ENCODE measurements around the gene CD68. TPM values are rescaled to one million over a fixed set of nuclear protein-coding genes. Genes with fewer than 3 reads are reported as not detected.
A peak's percentile ranks its signal among the peaks of the same experiment; 100 is the strongest.

CD68 gene
- total RNA-seq, 1 experiment from 2014 or later: 51.6 TPM

DNA sequence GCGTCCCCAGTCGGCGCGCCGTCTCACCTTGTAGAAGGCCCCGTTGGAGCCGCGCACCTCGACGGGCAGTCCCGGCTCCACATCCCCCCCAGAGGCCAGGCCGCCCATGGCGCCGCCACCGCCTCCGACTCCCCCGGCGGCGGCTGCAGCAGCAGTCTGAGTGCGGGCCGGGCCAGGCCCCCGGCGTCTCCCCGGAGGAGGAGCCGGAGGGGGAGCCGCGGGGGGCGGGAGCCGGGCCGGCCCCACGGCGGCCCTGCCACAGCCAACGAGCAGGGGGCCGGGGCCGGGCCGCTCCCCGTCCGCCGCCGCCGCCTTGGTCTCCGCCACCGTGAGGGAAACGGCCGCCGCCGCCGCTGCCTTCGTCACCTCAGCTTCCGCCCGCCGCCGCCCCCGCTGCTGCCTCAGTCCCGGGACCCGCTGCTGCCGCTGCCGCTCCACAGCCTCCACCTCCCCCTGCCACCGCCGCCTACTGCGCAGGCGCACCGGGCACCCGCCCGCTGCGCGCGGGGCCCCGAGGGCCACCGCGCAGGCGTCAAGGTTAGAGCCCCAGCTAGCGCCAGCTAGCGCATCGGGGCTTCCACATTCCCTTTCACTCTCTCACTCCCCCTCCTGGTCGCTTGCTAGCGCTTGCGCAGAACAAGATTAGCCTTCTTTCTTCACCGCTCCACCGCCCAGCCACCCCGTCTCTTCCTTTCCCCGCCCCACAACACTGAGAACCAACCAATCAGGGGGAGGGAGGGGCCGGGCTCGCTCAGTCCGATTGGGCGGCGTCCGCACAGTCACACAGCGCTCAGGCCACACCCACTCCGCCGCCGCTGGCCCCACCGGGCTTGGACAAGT is 35.2 kb downstream of the CD68 start, which contains the start of gene FXR2:
FXR2 (minus strand) TSS at position 473 of the 840 bp plus-strand sequence; CDS start at position 108, 365 bp downstream.
- peak within 1 kb of the TSS; percentile 88 for H3K27ac ChIP-seq (ENCODE audit: low read length)
- peak; percentile 99 for DNase-seq (ENCODE audit: low read depth, low spot score)
- peaks cover 3% of the 10 kb centered on the region; the same call in 1 of the 2 replicates for H3K36me3 ChIP-seq (ENCODE audit: control insufficient read depth, insufficient read depth, low read length)
- no peaks in the 10 kb centered on the region for H3K9me3 ChIP-seq (ENCODE audit: control insufficient read depth, insufficient read depth, low read depth, low read length)
- TF ChIP-seq SIN3A (IDR thresholded peaks at IDR 0.05; ENCODE audit: borderline replicate concordance, insufficient read depth, low read depth, low read length): peak; percentile 23; the same call in 1 of the 2 replicates
- TF ChIP-seq, protein P1, sequence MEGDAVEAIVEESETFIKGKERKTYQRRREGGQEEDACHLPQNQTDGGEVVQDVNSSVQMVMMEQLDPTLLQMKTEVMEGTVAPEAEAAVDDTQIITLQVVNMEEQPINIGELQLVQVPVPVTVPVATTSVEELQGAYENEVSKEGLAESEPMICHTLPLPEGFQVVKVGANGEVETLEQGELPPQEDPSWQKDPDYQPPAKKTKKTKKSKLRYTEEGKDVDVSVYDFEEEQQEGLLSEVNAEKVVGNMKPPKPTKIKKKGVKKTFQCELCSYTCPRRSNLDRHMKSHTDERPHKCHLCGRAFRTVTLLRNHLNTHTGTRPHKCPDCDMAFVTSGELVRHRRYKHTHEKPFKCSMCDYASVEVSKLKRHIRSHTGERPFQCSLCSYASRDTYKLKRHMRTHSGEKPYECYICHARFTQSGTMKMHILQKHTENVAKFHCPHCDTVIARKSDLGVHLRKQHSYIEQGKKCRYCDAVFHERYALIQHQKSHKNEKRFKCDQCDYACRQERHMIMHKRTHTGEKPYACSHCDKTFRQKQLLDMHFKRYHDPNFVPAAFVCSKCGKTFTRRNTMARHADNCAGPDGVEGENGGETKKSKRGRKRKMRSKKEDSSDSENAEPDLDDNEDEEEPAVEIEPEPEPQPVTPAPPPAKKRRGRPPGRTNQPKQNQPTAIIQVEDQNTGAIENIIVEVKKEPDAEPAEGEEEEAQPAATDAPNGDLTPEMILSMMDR (IDR thresholded peaks at IDR 0.05): peak; percentile 84
- TF ChIP-seq, protein P2, sequence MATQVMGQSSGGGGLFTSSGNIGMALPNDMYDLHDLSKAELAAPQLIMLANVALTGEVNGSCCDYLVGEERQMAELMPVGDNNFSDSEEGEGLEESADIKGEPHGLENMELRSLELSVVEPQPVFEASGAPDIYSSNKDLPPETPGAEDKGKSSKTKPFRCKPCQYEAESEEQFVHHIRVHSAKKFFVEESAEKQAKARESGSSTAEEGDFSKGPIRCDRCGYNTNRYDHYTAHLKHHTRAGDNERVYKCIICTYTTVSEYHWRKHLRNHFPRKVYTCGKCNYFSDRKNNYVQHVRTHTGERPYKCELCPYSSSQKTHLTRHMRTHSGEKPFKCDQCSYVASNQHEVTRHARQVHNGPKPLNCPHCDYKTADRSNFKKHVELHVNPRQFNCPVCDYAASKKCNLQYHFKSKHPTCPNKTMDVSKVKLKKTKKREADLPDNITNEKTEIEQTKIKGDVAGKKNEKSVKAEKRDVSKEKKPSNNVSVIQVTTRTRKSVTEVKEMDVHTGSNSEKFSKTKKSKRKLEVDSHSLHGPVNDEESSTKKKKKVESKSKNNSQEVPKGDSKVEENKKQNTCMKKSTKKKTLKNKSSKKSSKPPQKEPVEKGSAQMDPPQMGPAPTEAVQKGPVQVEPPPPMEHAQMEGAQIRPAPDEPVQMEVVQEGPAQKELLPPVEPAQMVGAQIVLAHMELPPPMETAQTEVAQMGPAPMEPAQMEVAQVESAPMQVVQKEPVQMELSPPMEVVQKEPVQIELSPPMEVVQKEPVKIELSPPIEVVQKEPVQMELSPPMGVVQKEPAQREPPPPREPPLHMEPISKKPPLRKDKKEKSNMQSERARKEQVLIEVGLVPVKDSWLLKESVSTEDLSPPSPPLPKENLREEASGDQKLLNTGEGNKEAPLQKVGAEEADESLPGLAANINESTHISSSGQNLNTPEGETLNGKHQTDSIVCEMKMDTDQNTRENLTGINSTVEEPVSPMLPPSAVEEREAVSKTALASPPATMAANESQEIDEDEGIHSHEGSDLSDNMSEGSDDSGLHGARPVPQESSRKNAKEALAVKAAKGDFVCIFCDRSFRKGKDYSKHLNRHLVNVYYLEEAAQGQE (IDR thresholded peaks at IDR 0.05; ENCODE audit: insufficient read depth in 1 of 2, low read depth in 2 of 2, low read length in 1 of 2): 0 out of 4 replicates have a peak, but pooled peaks of 1 of the 2 experiments have one; percentile 21
- TF ChIP-seq TCF7L2 (IDR thresholded peaks at IDR 0.05; ENCODE audit: low read depth, low read length): no peak
- TF ChIP-seq POLR2AphosphoS5 (IDR thresholded peaks at IDR 0.05; ENCODE audit: low read depth, low read length): no peak
- ChIA-PET CTCF (interaction anchor here (0.5 kb wide), 1 partner anchor 73 kb away, joined by 4 read pairs; the partner anchor contains the start of gene TP53), POLR2A (interaction anchor here (0.6 kb wide), 2 partner anchors 269 to 527 kb away, joined by 3 read pairs; no protein-coding TSS in a partner anchor)
- in situ Hi-C loops (cut with HindIII; ENCODE audit: low pct_unique_long_range_greater_than_20kb, low sequenced_read_pairs) (no loop called here), intact Hi-C loops (cut with micrococcal nuclease; ENCODE audit: unreplicated experiment) (no loop called here)
- H3K4me3 ChIP-seq (ENCODE audit: low read depth in 2 of 2, low read length in 2 of 2): peak within 1 kb of the TSS; percentile 83 to 91
- peak; percentile 98 for ATAC-seq
- H3K27me3 ChIP-seq (ENCODE audit: control insufficient read depth, insufficient read depth, low read length): no peaks in the 10 kb centered on the region
- H3K4me1 ChIP-seq (ENCODE audit: control insufficient read depth, insufficient read depth, low read length): peaks cover 14% of the 10 kb centered on the region
- no TSS peak for BruUV-seq (replicated peaks)

DNA sequence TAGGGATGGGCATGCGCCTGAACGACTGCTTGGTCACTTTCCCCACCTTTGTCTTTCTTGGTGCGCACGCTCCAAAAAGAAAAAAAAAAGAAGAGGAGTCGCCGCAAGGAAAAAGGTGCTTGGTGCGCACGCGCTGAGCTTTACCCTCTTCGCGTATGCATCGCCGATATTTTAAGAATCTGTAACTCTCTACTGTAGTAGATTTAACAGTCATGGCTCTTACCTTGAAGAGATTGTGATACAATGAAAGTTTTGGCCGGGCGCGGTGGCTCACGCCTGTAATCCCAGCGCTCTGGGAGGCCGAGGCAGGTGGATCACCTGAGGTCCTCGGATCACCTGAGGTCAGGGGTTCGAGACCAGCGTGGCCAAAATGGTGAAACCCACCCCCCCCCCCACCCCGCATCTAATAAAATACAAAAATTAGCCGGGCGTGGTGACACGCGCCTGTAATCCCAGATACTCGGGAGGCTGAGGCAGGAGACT is 35.9 kb downstream of the CD68 start:
- Histone ChIP-seq H3K4me1 (ENCODE audit: control insufficient read depth, insufficient read depth, low read length) (peaks cover 14% of the 10 kb centered on the region), H3K27me3 (ENCODE audit: control insufficient read depth, insufficient read depth, low read length) (no peaks in the 10 kb centered on the region), H3K9me3 (ENCODE audit: control insufficient read depth, insufficient read depth, low read depth, low read length) (no peaks in the 10 kb centered on the region), H3K27ac (ENCODE audit: low read length) (peak overlapping the region; percentile 81), H3K4me3 (ENCODE audit: low read depth in 2 of 2, low read length in 2 of 2) (peak overlapping the region; percentile 60 to 83), H3K36me3 (ENCODE audit: control insufficient read depth, insufficient read depth, low read length) (peaks cover 3% of the 10 kb centered on the region; the same call in 1 of the 2 replicates)
- ATAC-seq: no peak
- BruUV-seq (replicated peaks): no TSS peak
- ChIA-PET POLR2A (interaction anchor here (0.6 kb wide), 3 partner anchors 269 to 555 kb away, joined by 3 to 9 read pairs (median 3); no protein-coding TSS in a partner anchor), CTCF (interaction anchor here (0.6 kb wide), 1 partner anchor 20 kb away, joined by 3 read pairs; no protein-coding TSS in a partner anchor)
- intact Hi-C loops (cut with micrococcal nuclease; ENCODE audit: unreplicated experiment) (no loop called here), in situ Hi-C loops (cut with HindIII; ENCODE audit: low pct_unique_long_range_greater_than_20kb, low sequenced_read_pairs) (no loop called here)
- DNase-seq (ENCODE audit: low read depth, low spot score): no peak
- TF ChIP-seq, protein P1 (IDR thresholded peaks at IDR 0.05): no peak
- TF ChIP-seq SIN3A (IDR thresholded peaks at IDR 0.05; ENCODE audit: borderline replicate concordance, insufficient read depth, low read depth, low read length) (no peak), POLR2AphosphoS5 (IDR thresholded peaks at IDR 0.05; ENCODE audit: low read depth, low read length) (no peak)
- TF ChIP-seq, protein P2 (IDR thresholded peaks at IDR 0.05; ENCODE audit: insufficient read depth in 1 of 2, low read depth in 2 of 2, low read length in 1 of 2): no peak

Measured in Panc1 (cell line).